ENCODE results near the gene NRXN3. TPM values are rescaled to one million over a fixed set of nuclear protein-coding genes. Genes with fewer than 3 reads are reported as not detected.
"Not testable (repeated sequence)": the region's sequence is repeated elsewhere in the genome, so short reads cannot be mapped to it uniquely, and the experiment has no call there.

Gene NRXN3
- total RNA-seq, 1 experiment from 2014 or later = 0.59 TPM

DNA sequence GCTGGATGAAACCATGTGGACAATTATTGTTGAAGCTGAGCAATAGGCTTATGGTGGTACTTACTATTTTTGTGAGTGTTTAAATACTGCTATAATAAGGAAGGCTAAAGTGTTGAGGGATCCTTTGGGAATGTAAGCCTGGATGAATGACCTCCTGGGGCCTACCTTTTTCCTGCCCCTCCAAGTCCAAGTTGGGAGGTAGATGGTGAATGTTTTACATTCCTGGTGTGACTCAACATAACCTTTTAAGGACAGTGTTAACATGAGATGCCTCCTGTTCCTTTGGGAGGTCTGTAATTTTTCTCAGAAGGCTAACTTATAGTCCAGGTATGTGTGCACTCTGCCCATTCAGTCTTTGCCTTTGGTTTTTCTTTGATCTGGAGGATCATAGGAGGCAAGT lies 315.9 kb downstream of the NRXN3 start:
- DNase-seq (ENCODE audit: low spot score) = no peak

- DNase-seq (ENCODE audit: low spot score) = no peak
Measured at GRCh38 chr14:78486621-78487020, 316.4 kb downstream of the NRXN3 start.

DNA sequence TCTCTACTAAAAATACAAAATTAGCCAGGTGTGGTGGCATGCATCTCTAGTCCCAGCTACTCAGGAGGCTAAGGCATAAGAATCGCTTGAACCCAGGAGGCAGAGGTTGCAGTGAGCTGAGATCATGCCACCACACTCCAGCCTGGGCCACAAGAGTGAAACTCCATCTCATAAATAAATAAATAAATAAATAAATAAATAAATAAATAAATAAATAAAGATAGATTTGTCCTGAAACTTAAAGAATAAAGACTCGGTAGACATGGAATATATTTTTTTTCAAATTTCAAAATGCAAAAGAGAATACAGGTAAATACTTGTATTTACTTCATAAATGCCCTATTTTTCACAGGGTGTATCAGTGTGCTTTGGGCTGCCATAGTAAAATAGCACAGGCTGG lies 317.4 kb downstream of the NRXN3 start:
- DNase-seq (ENCODE audit: low spot score) = not testable (repeated sequence)

DNA sequence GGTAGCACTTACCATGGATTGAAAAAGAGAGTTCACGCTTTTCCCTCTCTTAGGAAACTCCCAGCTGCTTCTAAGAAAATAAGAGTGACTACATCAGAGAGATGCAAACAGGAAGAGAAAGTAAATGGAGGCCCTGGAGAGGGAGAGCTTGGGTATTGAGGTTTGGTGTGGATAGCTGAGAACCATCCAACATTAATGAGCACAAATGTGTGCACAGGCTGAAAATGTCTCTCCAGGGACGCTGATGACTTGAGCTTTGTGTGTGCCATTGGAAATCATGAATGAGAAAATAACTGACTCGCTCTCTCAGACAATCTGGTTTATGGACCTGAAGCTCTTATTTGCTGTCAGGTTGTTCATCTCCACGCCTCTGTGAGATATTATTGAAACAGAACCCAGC lies 318.8 kb downstream of the NRXN3 start:
- no peak for DNase-seq (ENCODE audit: low spot score)

DNA sequence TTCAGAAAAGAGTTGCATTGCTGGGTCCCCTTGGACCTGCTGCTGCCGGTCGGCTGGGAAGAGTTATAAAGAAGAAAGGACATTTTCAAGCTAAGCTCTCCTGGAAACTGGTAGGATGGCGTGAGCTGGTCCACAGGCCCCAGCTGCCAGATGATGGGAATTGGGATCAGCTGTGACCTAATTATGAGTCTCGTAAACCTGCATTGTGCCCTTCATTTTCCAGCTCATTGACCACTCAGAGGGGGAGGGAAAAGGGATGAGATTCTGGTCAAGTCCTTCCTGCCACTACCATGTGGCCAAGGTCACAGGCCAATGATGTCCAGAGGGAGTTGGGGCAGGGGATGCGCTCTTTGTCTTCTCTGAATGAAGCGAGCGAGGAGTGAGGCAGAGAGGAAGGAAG lies 320.9 kb downstream of the NRXN3 start:
- no peak for DNase-seq (ENCODE audit: low spot score)

DNA sequence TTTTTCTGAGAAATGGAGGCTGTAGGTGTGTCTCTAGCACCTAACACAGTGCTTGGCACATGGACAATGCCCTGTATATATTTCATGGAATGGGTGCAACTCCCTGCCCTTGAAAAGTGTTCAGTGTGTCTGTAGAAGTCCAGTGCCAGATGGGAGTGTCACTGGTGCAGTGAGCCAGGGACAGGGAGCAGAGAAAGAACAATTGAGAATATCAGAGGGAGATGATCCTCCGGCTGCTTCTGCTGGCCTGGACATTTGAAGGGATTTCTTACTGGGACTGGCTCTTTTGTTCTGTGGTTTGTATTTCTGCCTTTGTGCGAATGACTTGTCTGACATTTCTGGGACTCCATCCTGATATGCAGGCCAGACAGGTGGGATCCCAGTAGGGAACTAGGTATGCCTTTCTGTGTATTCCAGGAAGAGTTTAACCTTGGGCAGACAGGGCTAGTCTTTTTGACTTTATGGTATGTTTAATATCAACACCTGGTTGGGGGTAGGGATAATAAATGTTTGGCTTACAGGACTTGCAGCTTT lies 328.0 kb downstream of the NRXN3 start:
- DNase-seq (ENCODE audit: low spot score) = no peak

- no peak for DNase-seq (ENCODE audit: low spot score)
Measured at GRCh38 chr14:78501909-78502308, 331.7 kb downstream of the NRXN3 start.

DNA sequence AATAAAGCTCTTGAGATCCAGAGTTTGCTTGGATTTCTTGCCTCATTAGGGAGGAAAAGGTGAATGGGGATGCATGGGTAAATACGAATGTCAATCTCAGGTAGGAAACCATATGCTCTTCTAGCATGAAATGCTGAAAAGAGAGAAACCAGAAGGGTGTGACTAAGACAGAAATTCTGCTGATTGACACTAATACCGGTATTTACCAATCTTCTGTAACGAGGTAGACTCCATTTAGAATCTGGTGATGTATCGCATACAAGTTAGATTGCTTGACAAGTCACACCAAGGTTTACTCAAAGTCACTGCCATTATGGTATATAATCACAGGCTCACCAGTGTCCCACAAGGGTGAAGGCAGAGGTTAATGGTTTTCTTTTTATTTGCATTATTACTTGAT lies 337.9 kb downstream of the NRXN3 start:
- DNase-seq (ENCODE audit: low spot score) = no peak

GRCh38 chr14:78509516-78509915 lies 339.3 kb downstream of the NRXN3 start:
- no peak for DNase-seq (ENCODE audit: low spot score)

DNA sequence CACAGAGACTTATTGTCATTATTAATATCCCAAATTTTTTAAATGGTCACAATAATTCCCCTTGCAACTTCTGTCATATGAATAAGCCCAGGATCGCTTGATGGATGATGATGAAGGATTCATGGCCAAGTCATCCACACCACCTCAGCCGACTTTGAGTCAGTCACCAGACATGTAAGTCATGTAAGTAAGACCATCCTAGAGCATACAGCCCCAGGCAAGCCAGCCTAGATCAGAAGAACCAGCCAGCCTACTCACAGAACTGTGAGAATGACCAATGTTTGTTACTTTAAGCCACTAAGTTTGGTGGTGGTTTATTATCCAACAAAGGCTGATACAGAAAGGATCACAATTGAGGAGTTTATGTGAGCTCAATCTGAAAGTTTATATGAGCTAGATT lies 341.8 kb downstream of the NRXN3 start:
- DNase-seq (ENCODE audit: low spot score) = no peak

DNA sequence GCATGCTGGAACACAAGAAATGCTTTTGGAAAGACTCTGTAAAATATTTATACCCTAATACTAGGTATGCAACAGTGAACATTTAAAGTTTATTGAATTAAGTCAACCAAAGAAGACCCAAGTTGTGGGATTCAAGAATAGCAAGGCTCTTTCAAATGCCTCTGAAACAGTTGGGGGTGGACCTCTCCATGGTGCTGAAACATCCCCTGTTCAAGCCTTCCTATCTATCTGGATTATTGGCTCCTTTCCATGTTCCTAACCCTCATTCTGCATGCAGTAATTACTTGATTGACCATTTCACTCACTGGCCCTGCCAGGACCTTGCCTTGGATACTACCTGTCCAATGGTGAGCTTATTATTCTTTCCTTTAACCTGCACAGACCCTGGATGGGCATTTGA lies 349.7 kb downstream of the NRXN3 start:
- peak; percentile 18 for DNase-seq (ENCODE audit: low spot score)

DNA sequence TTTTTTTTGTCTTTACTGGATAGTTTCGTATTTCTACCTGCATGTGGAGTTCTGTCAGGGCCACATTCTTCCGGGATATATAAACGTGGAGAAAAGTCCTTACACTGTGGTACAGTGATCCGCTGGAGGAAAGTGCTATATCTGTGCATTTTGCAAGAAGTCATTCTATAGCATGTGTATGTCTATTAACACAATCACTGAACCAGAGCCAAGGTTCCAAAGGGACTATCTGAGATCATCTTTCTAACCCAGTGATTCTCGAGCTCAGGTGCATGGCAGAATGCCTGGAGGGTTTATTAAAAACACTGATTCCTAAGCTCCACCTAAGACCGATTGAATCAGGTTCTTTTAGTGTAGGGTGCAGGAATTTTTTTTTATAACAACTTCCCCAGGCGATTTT lies 354.0 kb downstream of the NRXN3 start:
- no peak for DNase-seq (ENCODE audit: low spot score)

GRCh38 chr14:78524766-78525165 lies 354.6 kb downstream of the NRXN3 start:
- DNase-seq (ENCODE audit: low spot score) = no peak

DNA sequence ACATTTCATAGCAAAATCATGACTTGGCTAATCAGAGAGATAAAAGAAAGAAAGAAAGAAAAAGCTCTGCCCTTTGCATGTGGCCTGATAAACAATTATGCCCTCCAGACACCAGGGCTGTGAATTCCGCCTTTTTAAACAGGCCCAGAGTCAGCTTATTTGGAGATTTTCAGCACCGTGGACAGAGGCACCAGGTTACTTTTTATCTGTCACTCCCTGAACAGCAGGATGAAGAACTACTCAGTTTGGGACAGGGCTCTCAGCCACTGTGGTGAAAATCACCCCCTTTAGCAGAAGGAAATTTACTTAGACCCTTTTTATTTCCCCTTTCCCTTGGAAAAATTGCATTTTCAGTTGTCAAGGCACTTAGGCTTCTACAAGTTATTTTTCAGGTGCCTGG lies 359.9 kb downstream of the NRXN3 start:
- DNase-seq (ENCODE audit: low spot score) = no peak

DNA sequence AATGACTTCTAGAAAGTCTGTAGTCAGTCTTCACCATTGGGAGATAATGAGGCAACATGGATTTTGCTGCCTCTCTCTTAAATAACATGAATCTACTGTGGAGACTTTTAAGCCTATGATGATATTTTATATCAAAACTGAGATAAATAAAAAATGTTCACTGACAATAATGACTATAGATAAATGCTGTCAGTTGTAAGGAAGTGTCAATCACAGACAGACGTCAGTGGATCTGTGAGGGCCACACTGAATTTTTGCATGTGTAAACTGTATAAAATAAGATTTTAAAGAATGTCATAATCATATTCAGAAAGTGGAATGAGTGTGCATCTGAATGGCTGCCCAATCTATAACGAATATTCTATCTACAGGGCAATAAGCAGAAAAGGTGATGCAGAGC lies 364.0 kb downstream of the NRXN3 start:
- DNase-seq (ENCODE audit: low spot score) = no peak

- no peak for DNase-seq (ENCODE audit: low spot score)
Measured at GRCh38 chr14:78535041-78535440, 364.9 kb downstream of the NRXN3 start.

GRCh38 chr14:78541788-78542187 lies 371.6 kb downstream of the NRXN3 start:
- DNase-seq (ENCODE audit: low spot score) = not testable (repeated sequence)

DNA sequence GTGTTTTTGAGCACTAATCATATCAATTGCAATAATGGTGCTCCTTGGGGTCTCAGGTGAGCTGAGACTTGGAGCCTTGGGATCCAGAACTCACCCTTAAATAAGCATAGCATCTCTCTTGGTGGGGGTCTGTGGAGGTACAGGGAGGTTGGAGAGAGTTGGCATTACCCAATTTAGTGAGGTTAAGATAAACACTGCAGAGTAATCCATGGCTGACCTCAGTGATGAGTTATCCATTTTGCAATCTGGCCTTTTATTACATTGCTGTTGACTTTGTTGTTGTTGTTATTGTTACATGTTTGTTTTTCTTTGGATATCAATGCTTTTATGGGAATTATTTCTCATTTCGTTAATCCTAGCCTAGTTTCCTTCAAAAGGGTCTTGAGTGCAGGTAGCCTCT lies 373.3 kb downstream of the NRXN3 start:
- no peak for DNase-seq (ENCODE audit: low spot score)

- no peak for DNase-seq (ENCODE audit: low spot score)
Measured at GRCh38 chr14:78561074-78561473, 390.9 kb downstream of the NRXN3 start.

GRCh38 chr14:78566026-78566858 lies 396.1 kb downstream of the NRXN3 start:
- DNase-seq (ENCODE audit: low spot score) = peak; percentile 51

DNA sequence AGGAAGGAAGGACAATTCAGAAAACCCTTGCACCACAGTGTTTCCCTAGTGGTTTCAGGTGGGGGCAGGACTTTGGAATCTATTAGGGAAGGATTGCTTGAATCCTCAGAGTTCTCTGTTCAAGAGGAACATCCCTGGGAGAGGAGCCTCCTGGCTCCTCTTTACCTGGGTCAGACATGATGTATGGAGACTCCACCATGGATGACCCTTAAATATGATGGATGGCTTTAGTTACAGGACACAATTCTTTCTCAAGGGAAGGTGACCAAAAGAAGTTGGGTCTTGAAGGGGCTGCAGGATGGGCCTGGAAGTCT lies 396.6 kb downstream of the NRXN3 start:
- no peak for DNase-seq (ENCODE audit: low spot score)

DNA sequence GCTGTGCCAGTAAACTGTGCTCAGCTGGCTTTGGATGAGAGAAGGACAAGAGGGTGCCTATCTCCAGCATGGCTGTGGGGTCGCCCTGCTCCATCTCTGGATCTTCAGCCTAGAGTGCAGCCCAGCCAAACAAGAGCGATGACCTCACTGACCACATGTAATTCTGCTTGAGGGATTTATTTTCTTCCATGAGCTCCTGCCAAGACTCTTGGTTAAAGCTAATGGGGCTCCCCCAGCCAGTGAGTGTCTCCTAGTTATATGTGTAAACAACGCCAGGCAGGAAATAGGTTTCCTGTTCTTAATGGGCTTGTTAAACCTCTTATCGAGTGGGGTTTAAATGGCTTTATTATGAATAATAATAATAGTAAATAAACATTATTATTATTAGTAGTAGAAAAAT lies 397.2 kb downstream of the NRXN3 start:
- DNase-seq (ENCODE audit: low spot score) = peak; percentile 0

GRCh38 chr14:78573736-78574135 lies 403.6 kb downstream of the NRXN3 start:
- not testable (repeated sequence) for DNase-seq (ENCODE audit: low spot score)

Measured in A172 (cell line).